GM12878 (cell line): ENCODE measurements around the gene TSPAN12. TPM values are rescaled to one million over a fixed set of nuclear protein-coding genes. Genes with fewer than 3 reads are reported as not detected.

Experiments used
- ATAC-seq: fragments of 200-7000 bp; cut with Tn5 transposase; 3 replicates; pipeline ENCODE4 v1.9.1; 2020; ENCODE audit warnings: mild to moderate bottlenecking, moderate library complexity
- BruUV-seq: library from RNA; stranded (reverse); fragments of 400-500 nt; replicated peaks from 2 replicates; lab custom pipeline; 2021; lab: Mats Ljungman, UMichigan
- CTCF ChIA-PET: fragments of 300-600 bp; sonication (Branson Sonifier 250); formaldehyde crosslinking; extraction: SDS; loops from one replicate; lab custom pipeline; 2021; ENCODE audit warnings: inconsistent platforms; lab: Yijun Ruan, JAX
- POLR2A ChIA-PET: fragments of 350-600 bp; formaldehyde crosslinking; extraction: SDS; loops from one replicate; lab custom pipeline; 2021; ENCODE audit warnings: inconsistent platforms; lab: Charles Lee
- RAD21 ChIA-PET: fragments of 300-600 bp; sonication (Branson Sonifier 250); formaldehyde crosslinking; loops from one replicate; lab custom pipeline; 2023; ENCODE audit warnings: antibody characterized with exemption; ENCODE audit not compliant: unreplicated experiment; lab: Charles Lee
- SMC1A ChIA-PET: fragments of 300-600 bp; sonication (Branson Sonifier 250); formaldehyde crosslinking; loops from one replicate; lab custom pipeline; 2023; ENCODE audit not compliant: unreplicated experiment, uncharacterized antibody; lab: Charles Lee
- DNase-seq: peaks from one replicate; pipeline ENCODE4 v3.0.0-alpha.2; 2011; ENCODE audit warnings: low read depth, low spot score
- FAIRE-seq: peaks from 3 replicates; lab custom pipeline; 2011; peaks lifted over from hg19 to GRCh38; lab: Jason Lieb, UNC
- H2AFZ ChIP-seq: 2 replicates; pipeline ENCODE4 v1.6.0; 2011; ENCODE audit warnings: low read depth, low read length, control low read depth; ENCODE audit not compliant: control insufficient read depth
- H3K27ac ChIP-seq: 2 replicates; pipeline ENCODE4 v1.5.1; 2011; ENCODE audit warnings: control low read depth; ENCODE audit not compliant: control insufficient read depth, insufficient read depth
- H3K27me3 ChIP-seq, 2 experiments: replicated peaks in 1 of 2; 2 replicates each; pipeline versions ENCODE4 v1.6.0 to v1.6.1; 2011; ENCODE audit warnings: low read length in 1 of 2; ENCODE audit not compliant: control insufficient read depth in 2 of 2, insufficient read depth in 2 of 2
- H3K36me3 ChIP-seq, 2 experiments: 2 replicates each; pipeline ENCODE4 v1.5.1; 2011; ENCODE audit warnings: low read length in 1 of 2; ENCODE audit not compliant: control insufficient read depth in 2 of 2, insufficient read depth in 2 of 2
- H3K4me1 ChIP-seq: 2 replicates; pipeline ENCODE4 v1.6.1; 2011; ENCODE audit warnings: mild to moderate bottlenecking, low read length, moderate library complexity, mixed read lengths; ENCODE audit not compliant: control insufficient read depth, insufficient read depth
- H3K4me2 ChIP-seq: 2 replicates; pipeline ENCODE4 v1.6.0; 2011; ENCODE audit warnings: control low read depth; ENCODE audit not compliant: control insufficient read depth, insufficient read depth
- H3K4me3 ChIP-seq: fragments of 200-600 bp; sonication (generic); 2 replicates; pipeline ENCODE4 v1.5.1; 2016
- H3K79me2 ChIP-seq: 2 replicates; pipeline ENCODE4 v1.6.0; 2011; ENCODE audit warnings: low read length; ENCODE audit not compliant: control insufficient read depth, insufficient read depth
- H3K9ac ChIP-seq: 2 replicates; pipeline ENCODE4 v1.8.0; 2011; ENCODE audit warnings: low read length, control low read depth, mixed read lengths; ENCODE audit not compliant: control insufficient read depth, insufficient read depth
- H3K9me3 ChIP-seq: replicated peaks from 3 replicates; pipeline ENCODE4 v1.5.1; 2011; ENCODE audit warnings: mild to moderate bottlenecking, low read length; ENCODE audit not compliant: control insufficient read depth, insufficient read depth
- H4K20me1 ChIP-seq: 2 replicates; pipeline ENCODE4 v1.6.0; 2011; ENCODE audit not compliant: control insufficient read depth, insufficient read depth
- BACH1 ChIP-seq: fragments of 450-650 bp; IDR thresholded peaks from 2 replicates; pipeline ENCODE4 v1.6.1; 2017; ENCODE audit warnings: mild to moderate bottlenecking, borderline replicate concordance
- BHLHE40 ChIP-seq, 2 experiments: fragments of 450-650 bp in 1 of 2; IDR thresholded peaks; 2 replicates each; pipeline ENCODE4 v1.6.1; 2011 to 2017; ENCODE audit warnings: low read depth in 2 of 2, borderline replicate concordance in 1 of 2, improper control_type of control experiment in 1 of 2, low read length in 1 of 2, mild to moderate bottlenecking in 1 of 2
- HCFC1 ChIP-seq: fragments of 150-350 bp; IDR thresholded peaks from 2 replicates; pipeline ENCODE4 v1.6.1; 2014; ENCODE audit warnings: low read length
- JUND ChIP-seq: IDR thresholded peaks from 2 replicates; pipeline ENCODE4 v1.6.1; 2012; ENCODE audit warnings: low read depth, mild to moderate bottlenecking, low read length, improper control_type of control experiment, moderate library complexity
- KDM1A ChIP-seq: fragments of 200-600 bp; sonication (generic); IDR thresholded peaks from 2 replicates; pipeline ENCODE4 v1.6.1; 2016; ENCODE audit warnings: borderline replicate concordance
- RB1 ChIP-seq: fragments of 450-650 bp; formaldehyde crosslinking; IDR thresholded peaks from 2 replicates; pipeline ENCODE4 v1.6.1; 2017; ENCODE audit warnings: mild to moderate bottlenecking, borderline replicate concordance
- RFX5 ChIP-seq: IDR thresholded peaks from 2 replicates; pipeline ENCODE4 v1.6.1; 2011; ENCODE audit warnings: low read depth, low read length, improper control_type of control experiment
- SIX5 ChIP-seq: IDR thresholded peaks from 2 replicates; pipeline ENCODE4 v1.6.1; 2011; ENCODE audit warnings: mild to moderate bottlenecking, low read depth, low read length, moderate library complexity; ENCODE audit not compliant: severe bottlenecking
- STAT1 ChIP-seq: fragments of 450-650 bp; conservative IDR thresholded peaks from 2 replicates; pipeline ENCODE4 v1.6.1; 2014; ENCODE audit warnings: antibody characterized with exemption, mild to moderate bottlenecking
- STAT3 ChIP-seq: IDR thresholded peaks from 2 replicates; pipeline ENCODE4 v1.6.1; 2011; ENCODE audit warnings: low read depth, low read length, improper control_type of control experiment
- YY1 ChIP-seq: IDR thresholded peaks from 2 replicates; pipeline ENCODE4 v1.6.1; 2011; ENCODE audit warnings: low read depth, mild to moderate bottlenecking, low read length
- WGBS: methylation state at CpG from one replicate; pipeline ENCODE4 v1.1.6; 2016; ENCODE audit warnings: low lambda C conversion rate; ENCODE audit not compliant: insufficient replicate concordance, insufficient coverage; ENCODE audit errors: missing lambda C conversion rate; 5-methylcytosine and 5-hydroxymethylcytosine counted together
- in situ Hi-C: fragments of 300-500 bp; cut with MboI; formaldehyde crosslinking; loops from 9 replicates; pipeline ENCODE4 v1.14.3; 2018; ENCODE audit warnings: mixed read lengths
- intact Hi-C: fragments of 100-400 bp; cut with micrococcal nuclease; formaldehyde crosslinking; loops from one replicate; pipeline ENCODE4 v1.14.2; 2022; ENCODE audit not compliant: unreplicated experiment
- polyA plus RNA-seq, 11 experiments: library from polyadenylated mRNA; depleted of rRNA in 4 of 11; unstranded in 6 of 11; stranded (reverse) in 5 of 11; fragments of >200 nt; fragmentation: Nextera tagmentation in 4 of 11; fragmentation: Illumina TruSeq in 1 of 11; extraction: Ambion mirVana in 4 of 11; extraction: Trizol in 1 of 11; gene quantifications; 1 replicate in 1 of 11; 2 replicates in 10 of 11; pipeline versions ENCODE4 v1.2.1 to v1.2.3, GENCODE V29; 2011 to 2016; ENCODE audit warnings: inconsistent platforms in 2 of 11, missing spikeins in 2 of 11, low read depth in 1 of 11
- total RNA-seq, 4 experiments: library from RNA; depleted of rRNA in 3 of 4; stranded (reverse); fragments of >200 nt in 3 of 4; fragmentation: Illumina TruSeq in 1 of 4; extraction: Trizol in 1 of 4; gene quantifications; 2 replicates each; pipeline versions ENCODE4 v1.2.1 to v1.2.3, GENCODE V29; 2013 to 2021
- TF ChIP-seq, protein P1 (sequence below): fragments of 150-350 bp; IDR thresholded peaks from 2 replicates; pipeline ENCODE4 v1.6.1; 2014; ENCODE audit warnings: mild to moderate bottlenecking, low read depth, low read length
- TF ChIP-seq, protein P2 (sequence below): fragments of 450-650 bp; IDR thresholded peaks from 2 replicates; pipeline ENCODE4 v1.6.1; 2018; ENCODE audit warnings: borderline replicate concordance, mild to moderate bottlenecking; ENCODE audit not compliant: partially characterized antibody
- TF ChIP-seq, protein P3 (sequence below): fragments of 450-650 bp; IDR thresholded peaks from 2 replicates; pipeline ENCODE4 v1.6.1; 2017; ENCODE audit warnings: mild to moderate bottlenecking

The TSPAN12 gene
- total and polyA plus RNA-seq, 10 of the 15 experiments (the other 5 are each of a cell fraction or from before 2014, with no cell fraction given): 0.67 to 110 (median 1.3) TPM

DNA sequence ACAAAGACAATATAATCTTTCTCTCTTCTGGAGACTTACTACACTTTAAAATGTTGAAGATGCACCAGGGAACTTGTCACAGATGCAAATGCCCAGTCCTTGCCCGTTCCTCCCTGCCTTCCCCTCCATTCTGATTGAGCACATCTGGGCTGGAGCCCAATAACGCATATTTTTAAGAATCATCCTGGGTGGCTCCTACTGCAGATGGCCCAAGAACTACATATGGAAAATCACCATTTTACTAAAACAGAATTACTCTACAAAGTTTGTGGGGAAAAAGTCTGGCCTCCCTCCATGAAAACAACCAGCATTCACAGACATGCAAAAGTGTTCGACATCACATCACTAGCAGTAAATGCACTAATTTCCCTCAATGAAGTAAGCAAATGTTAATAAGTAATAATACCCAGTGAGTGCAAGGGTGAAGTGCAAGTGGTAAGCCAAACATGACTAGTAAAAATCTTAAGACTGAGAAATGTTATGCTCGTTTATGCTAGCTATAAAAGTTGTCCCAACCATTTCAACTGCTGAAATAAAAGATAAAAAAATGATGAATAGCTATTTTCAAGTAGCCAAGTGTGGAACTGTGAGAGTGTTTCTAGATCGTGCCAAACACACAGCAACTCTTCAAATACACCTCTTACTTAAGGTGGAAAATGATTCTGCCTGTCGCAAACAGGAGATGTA lies 43.5 kb downstream of the TSPAN12 start:
- no peak overlapping the region for H3K4me3 ChIP-seq
- in situ Hi-C loops: no loop called here
- no TSS peak for BruUV-seq
- no peaks in the 10 kb centered on the region for H3K27me3 ChIP-seq
- H3K27ac ChIP-seq: no peak overlapping the region
- ChIA-PET POLR2A (no interaction called here), RAD21 (interaction anchor here (1.0 kb wide), 1 partner anchor 34 kb away, joined by 3 read pairs; no protein-coding TSS in a partner anchor), CTCF (interaction anchor here (0.7 to 3.4 kb wide), 3 partner anchors 16 to 22 kb away, joined by 3 to 11 read pairs (median 5); no protein-coding TSS in a partner anchor), SMC1A (interaction anchor here (0.7 to 1.4 kb wide), 4 partner anchors 8 to 136 kb away, joined by 3 to 6 read pairs (median 4); partner anchors contain the start of gene ING3)
- no peaks in the 10 kb centered on the region for H3K79me2 ChIP-seq
- no peak overlapping the region for H2AFZ ChIP-seq
- intact Hi-C loops: no loop called here
- no peaks in the 10 kb centered on the region for H4K20me1 ChIP-seq
- no peak overlapping the region for H3K9ac ChIP-seq
- WGBS: 67% methylated on average over 6 of the region's 6 CpGs
- no peak overlapping the region for H3K4me2 ChIP-seq
- no peaks in the 10 kb centered on the region for H3K36me3 ChIP-seq
- DNase-seq: no peak
- no peaks in the 10 kb centered on the region; the same call in 2 of the 3 replicates for H3K9me3 ChIP-seq
- no peak for TF ChIP-seq STAT3
- TF ChIP-seq BACH1: no peak
- TF ChIP-seq RB1: no peak
- no peak for TF ChIP-seq YY1
- TF ChIP-seq, protein P1, sequence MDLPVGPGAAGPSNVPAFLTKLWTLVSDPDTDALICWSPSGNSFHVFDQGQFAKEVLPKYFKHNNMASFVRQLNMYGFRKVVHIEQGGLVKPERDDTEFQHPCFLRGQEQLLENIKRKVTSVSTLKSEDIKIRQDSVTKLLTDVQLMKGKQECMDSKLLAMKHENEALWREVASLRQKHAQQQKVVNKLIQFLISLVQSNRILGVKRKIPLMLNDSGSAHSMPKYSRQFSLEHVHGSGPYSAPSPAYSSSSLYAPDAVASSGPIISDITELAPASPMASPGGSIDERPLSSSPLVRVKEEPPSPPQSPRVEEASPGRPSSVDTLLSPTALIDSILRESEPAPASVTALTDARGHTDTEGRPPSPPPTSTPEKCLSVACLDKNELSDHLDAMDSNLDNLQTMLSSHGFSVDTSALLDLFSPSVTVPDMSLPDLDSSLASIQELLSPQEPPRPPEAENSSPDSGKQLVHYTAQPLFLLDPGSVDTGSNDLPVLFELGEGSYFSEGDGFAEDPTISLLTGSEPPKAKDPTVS: no peak
- TF ChIP-seq RFX5: no peak
- no peak for TF ChIP-seq JUND
- no peak for TF ChIP-seq HCFC1
- no peak for TF ChIP-seq KDM1A
- TF ChIP-seq STAT1: no peak
- no peak for TF ChIP-seq BHLHE40 (IDR thresholded peaks at IDR 0.05; ENCODE audit: borderline replicate concordance in 1 of 2, low read depth in 2 of 2, low read length in 1 of 2)
- TF ChIP-seq SIX5: no peak
- TF ChIP-seq, protein P2, sequence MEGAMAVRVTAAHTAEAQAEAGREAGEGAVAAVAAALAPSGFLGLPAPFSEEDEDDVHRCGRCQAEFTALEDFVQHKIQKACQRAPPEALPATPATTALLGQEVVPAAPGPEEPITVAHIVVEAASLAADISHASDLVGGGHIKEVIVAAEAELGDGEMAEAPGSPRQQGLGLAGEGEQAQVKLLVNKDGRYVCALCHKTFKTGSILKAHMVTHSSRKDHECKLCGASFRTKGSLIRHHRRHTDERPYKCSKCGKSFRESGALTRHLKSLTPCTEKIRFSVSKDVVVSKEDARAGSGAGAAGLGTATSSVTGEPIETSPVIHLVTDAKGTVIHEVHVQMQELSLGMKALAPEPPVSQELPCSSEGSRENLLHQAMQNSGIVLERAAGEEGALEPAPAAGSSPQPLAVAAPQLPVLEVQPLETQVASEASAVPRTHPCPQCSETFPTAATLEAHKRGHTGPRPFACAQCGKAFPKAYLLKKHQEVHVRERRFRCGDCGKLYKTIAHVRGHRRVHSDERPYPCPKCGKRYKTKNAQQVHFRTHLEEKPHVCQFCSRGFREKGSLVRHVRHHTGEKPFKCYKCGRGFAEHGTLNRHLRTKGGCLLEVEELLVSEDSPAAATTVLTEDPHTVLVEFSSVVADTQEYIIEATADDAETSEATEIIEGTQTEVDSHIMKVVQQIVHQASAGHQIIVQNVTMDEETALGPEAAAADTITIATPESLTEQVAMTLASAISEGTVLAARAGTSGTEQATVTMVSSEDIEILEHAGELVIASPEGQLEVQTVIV: no peak
- TF ChIP-seq, protein P3, sequence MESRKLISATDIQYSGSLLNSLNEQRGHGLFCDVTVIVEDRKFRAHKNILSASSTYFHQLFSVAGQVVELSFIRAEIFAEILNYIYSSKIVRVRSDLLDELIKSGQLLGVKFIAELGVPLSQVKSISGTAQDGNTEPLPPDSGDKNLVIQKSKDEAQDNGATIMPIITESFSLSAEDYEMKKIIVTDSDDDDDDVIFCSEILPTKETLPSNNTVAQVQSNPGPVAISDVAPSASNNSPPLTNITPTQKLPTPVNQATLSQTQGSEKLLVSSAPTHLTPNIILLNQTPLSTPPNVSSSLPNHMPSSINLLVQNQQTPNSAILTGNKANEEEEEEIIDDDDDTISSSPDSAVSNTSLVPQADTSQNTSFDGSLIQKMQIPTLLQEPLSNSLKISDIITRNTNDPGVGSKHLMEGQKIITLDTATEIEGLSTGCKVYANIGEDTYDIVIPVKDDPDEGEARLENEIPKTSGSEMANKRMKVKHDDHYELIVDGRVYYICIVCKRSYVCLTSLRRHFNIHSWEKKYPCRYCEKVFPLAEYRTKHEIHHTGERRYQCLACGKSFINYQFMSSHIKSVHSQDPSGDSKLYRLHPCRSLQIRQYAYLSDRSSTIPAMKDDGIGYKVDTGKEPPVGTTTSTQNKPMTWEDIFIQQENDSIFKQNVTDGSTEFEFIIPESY: no peak
- no peaks in the 10 kb centered on the region for H3K4me1 ChIP-seq
- FAIRE-seq: no peak
- no peak for ATAC-seq
